ENCODE measurements around the gene ZGPAT. TPM values are rescaled to one million over a fixed set of nuclear protein-coding genes. Genes with fewer than 3 reads are reported as not detected.

The ZGPAT gene
- total and polyA plus RNA-seq, 9 of the 15 experiments (the other 6 are each of a cell fraction or from before 2014, with no cell fraction given) = 0.14 to 26.6 (median 7.4) TPM

- no peak for TF ChIP-seq RREB1 (CRISPR knock-in tag; IDR thresholded peaks at IDR 0.05)
- TF ChIP-seq PHB2 (IDR thresholded peaks at IDR 0.05; ENCODE audit: low read depth) = no peak
- no peak for TF ChIP-seq TCF15 (CRISPR knock-in tag; IDR thresholded peaks at IDR 0.05)
- no peak for TF ChIP-seq TARDBP (IDR thresholded peaks at IDR 0.05)
- TF ChIP-seq ZNF280B (CRISPR knock-in tag; IDR thresholded peaks at IDR 0.05) = no peak
- no peak for TF ChIP-seq KAT2B (IDR thresholded peaks at IDR 0.05; ENCODE audit: low read depth, low read length)
- TF ChIP-seq MCM3 (IDR thresholded peaks at IDR 0.05) = no peak
- TF ChIP-seq MAZ (CRISPR knock-in tag; conservative IDR thresholded peaks at IDR 0.05 in 1 of 2, IDR thresholded peaks at IDR 0.05 in 1 of 2) = no peak
- no peak for TF ChIP-seq ZBTB49 (CRISPR knock-in tag; IDR thresholded peaks at IDR 0.05; ENCODE audit: borderline replicate concordance)
- TF ChIP-seq ARID1B (IDR thresholded peaks at IDR 0.05) = peak; percentile 59
- no peak for TF ChIP-seq JUNB (CRISPR knock-in tag; conservative IDR thresholded peaks at IDR 0.05)
- no peak for TF ChIP-seq AFF1 (IDR thresholded peaks at IDR 0.05; ENCODE audit: low read depth in 1 of 2, partially characterized antibody in 2 of 2)
These were observed 8.9 kb upstream of the ZGPAT start (continued) for GRCh38 chr20:63698739-63699465.
